ENCODE data around the gene TSEN34. TPM values are rescaled to one million over a fixed set of nuclear protein-coding genes. Genes with fewer than 3 reads are reported as not detected.

TSEN34 gene
- total RNA-seq, 3 donors from 2014 or later (not counting 1 experiment from before 2014, with no cell fraction given) = 11.5 to 16.7 (median 13.5) TPM

DNA sequence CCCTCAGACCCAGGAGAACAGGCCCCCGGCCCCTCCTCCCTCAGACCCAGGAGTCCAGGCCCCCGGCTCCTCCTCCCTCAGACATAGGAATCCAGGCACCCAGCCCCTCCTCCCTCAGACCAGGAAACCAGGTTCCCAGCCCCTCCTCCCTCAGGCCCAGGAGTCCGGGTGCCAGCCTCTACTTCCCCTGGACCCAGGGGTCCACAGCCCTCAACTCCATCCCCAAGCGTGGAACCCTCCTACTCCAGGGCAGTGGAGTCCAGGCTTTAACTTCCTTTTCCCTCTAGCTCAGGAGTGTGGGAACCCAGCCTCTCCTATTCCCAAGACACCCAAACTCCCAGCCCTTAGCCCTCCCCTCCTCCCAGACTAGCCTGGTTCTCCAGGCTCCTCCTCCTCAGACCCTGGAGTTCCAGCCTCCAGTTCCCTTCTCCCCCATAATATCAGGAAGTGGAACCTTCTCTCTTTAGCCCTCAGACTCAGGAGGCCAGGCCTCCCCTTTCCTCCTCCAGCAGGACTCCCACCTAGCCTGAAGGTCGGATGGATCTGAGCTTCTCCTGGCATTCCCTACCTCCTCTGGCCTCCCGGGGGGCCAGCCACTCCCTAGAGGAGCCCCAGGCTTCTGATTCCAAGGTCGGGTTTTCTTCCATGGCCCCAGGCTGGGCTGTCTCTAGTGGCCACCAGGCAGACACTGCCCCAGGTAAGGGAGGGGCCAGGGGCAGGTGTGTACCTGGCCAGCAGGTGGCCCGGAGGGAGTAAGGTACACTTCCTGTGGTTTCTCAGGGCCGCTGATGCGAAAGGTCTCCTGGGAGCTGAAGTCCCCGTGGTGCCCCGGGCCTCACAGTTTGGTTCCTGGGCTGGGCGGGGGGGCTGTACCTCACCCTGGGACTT, 18.4 kb upstream of the TSEN34 start, which contains the start of gene TMC4:
TSS of gene TMC4 (minus strand) at position 690 of the 888 bp plus-strand sequence. CDS start at position 647, 43 bp downstream.
- no peak for DNase-seq
- peaks cover 0 to 11% of the 10 kb centered on the region in 2 donors for H3K4me1 Mint-ChIP-seq
- Histone ChIP-seq H3K9me3 (ENCODE audit: control insufficient read depth, insufficient read depth, low read length) (no peaks in the 10 kb centered on the region), H3K4me3 (ENCODE audit: low read length) (no peak within 1 kb of the TSS), H3K36me3 (ENCODE audit: control insufficient read depth, insufficient read depth, low read length) (no peaks in the 10 kb centered on the region), H3K4me1 (ENCODE audit: control insufficient read depth, insufficient read depth, low read length) (peaks cover 16% of the 10 kb centered on the region), H3K27ac (ENCODE audit: low read length) (no peak within 1 kb of the TSS), H3K27me3 (ENCODE audit: control insufficient read depth, insufficient read depth, low read length) (no peaks in the 10 kb centered on the region)
- 32% methylated on average over 13 of the region's 13 CpGs for WGBS (ENCODE audit: insufficient coverage)
- ATAC-seq = no peak
- TF ChIP-seq CTCF (IDR thresholded peaks at IDR 0.05) = no peak
- H3K36me3 Mint-ChIP-seq = no peaks in the 10 kb centered on the region
- intact Hi-C loops (cut with micrococcal nuclease) = no loop called here
- H3K9me3 Mint-ChIP-seq = no peaks in the 10 kb centered on the region
- H3K27me3 Mint-ChIP-seq (ENCODE audit: low read depth in 2 of 2) = peaks cover 0 to 4% of the 10 kb centered on the region in 2 donors
- no peak within 1 kb of the TSS for H3K4me3 Mint-ChIP-seq
- no peak within 1 kb of the TSS for H3K27ac Mint-ChIP-seq

DNA sequence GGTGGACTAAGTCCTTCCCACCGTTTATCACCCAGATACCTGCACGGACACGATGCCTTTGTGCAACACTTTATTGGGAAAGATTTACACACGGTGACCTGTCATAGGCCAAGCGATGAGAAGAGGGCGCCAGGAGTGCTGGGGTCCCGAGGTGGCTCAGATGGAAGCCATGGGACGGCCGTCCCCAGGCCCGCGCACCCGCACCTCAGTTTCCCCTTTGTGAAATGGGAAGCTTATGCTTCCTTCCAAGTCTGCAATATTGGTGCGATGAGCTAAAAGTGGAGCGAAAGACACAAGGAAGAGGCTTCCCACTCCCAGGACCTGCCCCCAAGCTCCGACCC, 17.8 kb upstream of the TSEN34 start:
- Mint-ChIP-seq H3K4me3 (no peak overlapping the region), H3K36me3 (no peaks in the 10 kb centered on the region), H3K4me1 (peaks cover 0 to 7% of the 10 kb centered on the region in 2 donors), H3K27me3 (ENCODE audit: low read depth in 2 of 2) (peaks cover 0 to 4% of the 10 kb centered on the region in 2 donors), H3K27ac (no peak overlapping the region), H3K9me3 (no peaks in the 10 kb centered on the region)
- DNase-seq (no peak), ATAC-seq (no peak)
- TF ChIP-seq CTCF (IDR thresholded peaks at IDR 0.05) = no peak
- intact Hi-C loops (cut with micrococcal nuclease) = no loop called here
- WGBS (ENCODE audit: insufficient coverage) = 49% methylated on average over 15 of the region's 15 CpGs
- H3K4me3 ChIP-seq (ENCODE audit: low read length) = no peak overlapping the region
- no peaks in the 10 kb centered on the region for H3K36me3 ChIP-seq (ENCODE audit: control insufficient read depth, insufficient read depth, low read length)
- H3K4me1 ChIP-seq (ENCODE audit: control insufficient read depth, insufficient read depth, low read length) = peaks cover 13% of the 10 kb centered on the region
- no peak overlapping the region for H3K27ac ChIP-seq (ENCODE audit: low read length)
- H3K27me3 ChIP-seq (ENCODE audit: control insufficient read depth, insufficient read depth, low read length) = no peaks in the 10 kb centered on the region
- no peaks in the 10 kb centered on the region for H3K9me3 ChIP-seq (ENCODE audit: control insufficient read depth, insufficient read depth, low read length)

DNA sequence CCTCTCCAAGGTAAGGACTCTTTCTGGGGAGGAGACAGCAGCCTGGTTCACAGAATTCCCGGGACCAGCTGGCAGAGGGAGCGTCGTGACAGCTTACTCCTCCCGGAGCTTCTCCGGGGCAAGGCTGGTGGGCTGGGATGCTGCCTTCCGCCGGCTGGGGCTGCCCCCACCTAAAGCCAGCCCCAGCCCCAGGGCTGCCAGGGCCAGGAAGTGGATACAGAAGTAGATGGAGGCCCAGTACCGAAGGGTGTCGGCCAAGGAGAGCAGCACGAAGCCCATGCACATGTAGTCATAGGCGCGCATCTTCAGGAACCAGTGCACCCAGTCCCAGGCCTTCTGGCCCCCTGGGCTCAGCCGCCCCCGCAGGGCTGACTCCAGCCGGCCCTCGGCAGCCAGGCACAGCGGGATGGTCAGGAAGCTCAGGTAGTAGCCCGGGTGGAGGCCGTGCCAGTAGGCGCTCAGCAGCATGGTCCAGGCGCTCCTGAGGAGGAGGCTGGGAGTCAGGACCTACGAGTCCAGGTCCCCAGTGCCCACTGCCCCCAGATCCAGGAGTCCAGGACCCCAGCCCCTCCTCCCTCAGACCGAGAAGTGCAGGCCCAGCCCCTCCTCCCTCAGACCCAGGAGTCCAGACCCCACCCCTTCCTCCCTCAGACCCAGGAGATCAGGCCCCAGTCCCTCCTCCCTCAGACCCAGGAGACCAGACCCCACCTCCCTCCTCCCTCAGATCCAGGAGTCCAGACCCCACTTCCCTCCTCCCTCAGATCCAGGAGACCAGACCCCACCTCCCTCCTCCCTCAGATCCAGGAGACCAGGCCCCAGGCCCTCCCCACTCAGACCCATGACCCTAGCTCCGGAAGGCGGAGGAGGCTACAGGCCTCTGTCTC, 16.9 kb upstream of the TSEN34 start:
- no peak for TF ChIP-seq CTCF (IDR thresholded peaks at IDR 0.05)
- ATAC-seq = no peak
- Mint-ChIP-seq H3K36me3 (no peaks in the 10 kb centered on the region), H3K9me3 (no peaks in the 10 kb centered on the region), H3K4me3 (no peak overlapping the region), H3K27me3 (ENCODE audit: low read depth in 2 of 2) (peaks cover 0 to 4% of the 10 kb centered on the region in 2 donors), H3K4me1 (peaks cover 0 to 4% of the 10 kb centered on the region in 2 donors), H3K27ac (no peak overlapping the region)
- Histone ChIP-seq H3K9me3 (ENCODE audit: control insufficient read depth, insufficient read depth, low read length) (no peaks in the 10 kb centered on the region), H3K4me3 (ENCODE audit: low read length) (no peak overlapping the region), H3K27ac (ENCODE audit: low read length) (no peak overlapping the region), H3K4me1 (ENCODE audit: control insufficient read depth, insufficient read depth, low read length) (peaks cover 11% of the 10 kb centered on the region), H3K36me3 (ENCODE audit: control insufficient read depth, insufficient read depth, low read length) (no peaks in the 10 kb centered on the region), H3K27me3 (ENCODE audit: control insufficient read depth, insufficient read depth, low read length) (no peaks in the 10 kb centered on the region)
- intact Hi-C loops (cut with micrococcal nuclease) = no loop called here
- 90% methylated on average over 25 of the region's 25 CpGs for WGBS (ENCODE audit: insufficient coverage)
- no peak for DNase-seq
